Neural progenitor cell (in vitro differentiated cells): Measurements from ENCODE around the gene PLA2G2A. TPM values are rescaled to one million over a fixed set of nuclear protein-coding genes. Genes with fewer than 3 reads are reported as not detected.

Source experiments
- total RNA-seq: library from RNA; depleted of rRNA; stranded (reverse); fragments of >200 nt; gene quantifications from 2 replicates; pipeline ENCODE4 v1.2.3, GENCODE V29; 2015; ENCODE audit warnings: low replicate concordance

Gene PLA2G2A
- total RNA-seq, 1 donor from 2014 or later = not detected

Other genes with a start within 250 kb of the PLA2G2A start
- 0.30 and 0.40 TPM in 2 replicates for gene TMCO4, start 179.7 kb downstream of the PLA2G2A start, total RNA-seq
- not detected in 2 replicates for gene RNF186, start 164.3 kb downstream of the PLA2G2A start, total RNA-seq
- 22.3 and 28.6 TPM in 2 replicates for gene OTUD3, start 97.2 kb downstream of the PLA2G2A start, total RNA-seq
- gene PLA2G2E, start 56.0 kb downstream of the PLA2G2A start, total RNA-seq = not detected in 2 replicates
- gene PLA2G5, start 90.6 kb upstream of the PLA2G2A start, total RNA-seq = not detected in 2 replicates
- gene PLA2G2D, start 139.9 kb upstream of the PLA2G2A start, total RNA-seq = not detected in 2 replicates
- not detected in 2 replicates for gene PLA2G2F, start 159.7 kb upstream of the PLA2G2A start, total RNA-seq
- gene UBXN10, start 206.5 kb upstream of the PLA2G2A start, total RNA-seq = 0.37 and 0.43 TPM in 2 replicates
- gene PLA2G2C, start 206.9 kb upstream of the PLA2G2A start, total RNA-seq = not detected in 2 replicates